ENCODE measurements around the gene METTL22. TPM values are rescaled to one million over a fixed set of nuclear protein-coding genes. Genes with fewer than 3 reads are reported as not detected.

The METTL22 gene
- total RNA-seq, 2 donors from 2014 or later, result 18.9 to 47.5 TPM

DNA sequence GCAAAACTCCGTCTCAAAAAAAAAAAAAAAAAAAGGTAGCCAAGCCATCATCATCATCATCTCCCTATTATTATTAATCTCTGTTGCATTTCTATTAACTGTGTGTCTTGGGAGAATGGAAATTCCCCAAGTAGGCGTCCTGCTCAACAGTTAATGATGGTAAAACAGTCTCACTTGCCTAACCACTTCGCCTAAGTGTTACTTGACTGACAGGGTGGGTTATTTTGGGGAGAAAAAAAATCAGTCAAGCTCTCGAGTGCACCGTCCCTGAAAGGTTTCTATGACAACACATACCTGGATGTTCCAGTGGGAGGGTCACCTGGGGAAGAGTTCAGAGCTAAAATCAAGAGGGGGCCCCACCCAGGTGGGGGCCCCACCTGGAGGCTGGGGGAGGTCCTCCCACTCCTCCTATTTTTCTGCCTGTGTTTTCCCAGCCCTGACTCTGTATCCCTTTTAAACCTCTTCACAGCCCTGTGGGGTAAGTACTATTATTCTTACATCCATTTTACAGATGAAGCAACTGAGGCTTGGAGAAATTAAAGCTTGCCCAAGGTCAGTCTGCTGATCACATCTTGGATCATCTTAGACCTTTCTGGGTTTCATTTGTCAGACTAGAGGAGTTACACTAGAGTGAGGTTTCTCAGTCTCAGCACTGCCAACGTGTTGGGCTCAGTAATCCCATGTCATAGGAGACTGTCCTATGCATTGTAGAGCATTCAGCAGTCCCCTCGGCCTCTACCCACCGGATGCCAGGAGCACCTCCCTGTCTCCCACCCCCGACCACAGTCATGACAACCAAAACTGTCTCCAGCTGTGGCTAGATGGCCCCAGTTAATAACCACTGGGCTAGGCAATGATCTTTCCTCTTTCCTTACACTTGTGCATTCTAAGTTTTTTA lies 41.9 kb downstream of the METTL22 start:
- intact Hi-C loops (cut with DNase I), result no loop called here
- Histone ChIP-seq H3K36me3 (replicated peaks in 1 of 2; ENCODE audit: insufficient read depth in 1 of 2, low read depth in 2 of 2) (no peaks in the 10 kb centered on the region), H3K9me3 (no peaks in the 10 kb centered on the region), H3K27me3 (no peaks in the 10 kb centered on the region), H3K27ac (no peak overlapping the region), H3K4me1 (no peaks in the 10 kb centered on the region), H3K4me3 (no peak overlapping the region)
- DNase-seq (no peak), ATAC-seq (no peak)
- TF ChIP-seq POLR2A (IDR thresholded peaks at IDR 0.05), result no peak
- TF ChIP-seq, protein P1, sequence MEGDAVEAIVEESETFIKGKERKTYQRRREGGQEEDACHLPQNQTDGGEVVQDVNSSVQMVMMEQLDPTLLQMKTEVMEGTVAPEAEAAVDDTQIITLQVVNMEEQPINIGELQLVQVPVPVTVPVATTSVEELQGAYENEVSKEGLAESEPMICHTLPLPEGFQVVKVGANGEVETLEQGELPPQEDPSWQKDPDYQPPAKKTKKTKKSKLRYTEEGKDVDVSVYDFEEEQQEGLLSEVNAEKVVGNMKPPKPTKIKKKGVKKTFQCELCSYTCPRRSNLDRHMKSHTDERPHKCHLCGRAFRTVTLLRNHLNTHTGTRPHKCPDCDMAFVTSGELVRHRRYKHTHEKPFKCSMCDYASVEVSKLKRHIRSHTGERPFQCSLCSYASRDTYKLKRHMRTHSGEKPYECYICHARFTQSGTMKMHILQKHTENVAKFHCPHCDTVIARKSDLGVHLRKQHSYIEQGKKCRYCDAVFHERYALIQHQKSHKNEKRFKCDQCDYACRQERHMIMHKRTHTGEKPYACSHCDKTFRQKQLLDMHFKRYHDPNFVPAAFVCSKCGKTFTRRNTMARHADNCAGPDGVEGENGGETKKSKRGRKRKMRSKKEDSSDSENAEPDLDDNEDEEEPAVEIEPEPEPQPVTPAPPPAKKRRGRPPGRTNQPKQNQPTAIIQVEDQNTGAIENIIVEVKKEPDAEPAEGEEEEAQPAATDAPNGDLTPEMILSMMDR (IDR thresholded peaks at IDR 0.05), result no peak
- 83 to 89% methylated on average over 9 of the region's 9 CpGs for WGBS, 2 donors

DNA sequence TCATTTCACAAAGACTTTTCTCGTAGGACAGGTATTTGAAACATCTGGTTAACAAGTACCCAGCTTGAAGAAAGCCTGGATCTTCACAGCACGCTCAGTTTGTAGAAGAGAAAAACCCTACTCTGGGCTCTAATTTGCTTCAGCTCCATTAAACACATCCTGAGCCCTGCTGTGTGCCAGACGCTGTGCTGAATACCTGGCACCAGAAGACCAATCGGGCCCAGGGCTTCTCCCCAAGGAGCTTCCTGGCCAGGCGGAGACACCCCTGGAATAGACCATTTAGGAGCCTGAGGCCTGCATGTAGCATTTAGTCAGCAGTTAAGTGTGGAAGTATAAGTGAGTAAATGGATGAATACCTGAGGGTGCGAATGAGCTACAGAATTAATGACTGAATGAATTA lies 44.0 kb downstream of the METTL22 start:
- no peaks in the 10 kb centered on the region for H3K4me1 ChIP-seq
- no peak for DNase-seq
- intact Hi-C loops (cut with DNase I), result loop anchor here (5.0 kb wide), 1 partner anchor 212 kb away; no protein-coding TSS in a partner anchor
- no peak for ATAC-seq
- H3K27me3 ChIP-seq, result no peaks in the 10 kb centered on the region
- no peak overlapping the region for H3K4me3 ChIP-seq
- TF ChIP-seq, protein P1 (IDR thresholded peaks at IDR 0.05), result no peak
- TF ChIP-seq POLR2A (IDR thresholded peaks at IDR 0.05), result no peak
- WGBS, 2 donors, result 90 to 96% methylated on average over 6 of the region's 6 CpGs
- H3K9me3 ChIP-seq, result no peaks in the 10 kb centered on the region
- no peaks in the 10 kb centered on the region for H3K36me3 ChIP-seq (replicated peaks in 1 of 2; ENCODE audit: insufficient read depth in 1 of 2, low read depth in 2 of 2)
- no peak overlapping the region for H3K27ac ChIP-seq

DNA sequence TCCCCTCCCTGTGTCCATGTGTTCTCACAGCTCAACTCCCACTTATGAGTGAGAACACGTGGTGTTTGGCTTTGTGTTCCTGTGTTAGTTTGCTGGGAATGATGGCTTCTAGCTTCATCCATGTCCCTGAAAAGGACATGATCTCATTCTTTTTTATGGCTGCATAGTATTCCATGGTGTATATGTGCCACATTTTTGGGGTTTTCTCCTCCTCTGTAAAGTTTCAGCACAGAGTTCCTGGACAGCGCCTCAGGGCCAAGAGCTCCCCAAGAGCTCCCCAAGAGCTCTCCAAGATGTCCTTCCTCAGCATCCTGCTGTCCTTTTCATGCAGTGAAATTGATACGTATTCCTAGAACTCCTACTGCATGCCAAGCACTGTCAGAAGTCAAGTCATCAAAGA lies 46.0 kb downstream of the METTL22 start:
- no peak for DNase-seq
- intact Hi-C loops (cut with DNase I), result loop anchor here (5.0 kb wide), 1 partner anchor 210 kb away; no protein-coding TSS in a partner anchor
- H3K36me3 ChIP-seq (replicated peaks in 1 of 2; ENCODE audit: insufficient read depth in 1 of 2, low read depth in 2 of 2), result no peaks in the 10 kb centered on the region
- TF ChIP-seq, protein P1 (IDR thresholded peaks at IDR 0.05), result no peak
- no peak for TF ChIP-seq POLR2A (IDR thresholded peaks at IDR 0.05)
- 96 to 97% methylated on average over 3 of the region's 3 CpGs for WGBS, 2 donors
- no peak for ATAC-seq
- H3K27ac ChIP-seq, result no peak overlapping the region
- no peak overlapping the region for H3K4me3 ChIP-seq
- H3K9me3 ChIP-seq, result no peaks in the 10 kb centered on the region
- H3K27me3 ChIP-seq, result no peaks in the 10 kb centered on the region
- H3K4me1 ChIP-seq, result no peaks in the 10 kb centered on the region

DNA sequence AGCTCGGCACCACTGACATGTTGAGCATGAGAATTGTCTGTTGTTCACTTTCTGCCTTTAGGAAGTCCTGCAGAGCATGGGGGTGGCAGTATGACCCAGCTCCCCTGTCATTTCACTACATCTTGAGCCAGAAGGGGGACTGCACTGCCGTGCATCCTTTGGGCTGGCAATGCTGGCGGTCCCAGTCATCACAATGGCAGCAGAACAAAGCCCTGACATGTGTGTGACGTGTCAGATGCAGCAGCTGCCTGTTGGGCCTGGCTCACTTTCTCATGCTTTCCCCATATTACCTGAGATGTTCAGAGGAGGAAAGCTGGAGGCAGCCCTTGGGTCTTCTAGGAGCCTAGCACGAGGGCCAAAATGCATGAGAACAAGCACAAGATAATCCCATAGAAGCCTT lies 46.6 kb downstream of the METTL22 start:
- no peak for TF ChIP-seq POLR2A (IDR thresholded peaks at IDR 0.05)
- TF ChIP-seq, protein P1 (IDR thresholded peaks at IDR 0.05), result no peak
- H3K4me3 ChIP-seq, result no peak overlapping the region
- WGBS, 2 donors, result 86 to 90% methylated on average over 5 of the region's 5 CpGs
- intact Hi-C loops (cut with DNase I), result loop anchor here (5.0 kb wide), 1 partner anchor 209 kb away; no protein-coding TSS in a partner anchor
- no peak for DNase-seq
- no peak overlapping the region for H3K27ac ChIP-seq
- no peaks in the 10 kb centered on the region for H3K9me3 ChIP-seq
- ATAC-seq, result no peak
- H3K27me3 ChIP-seq, result no peaks in the 10 kb centered on the region
- H3K36me3 ChIP-seq (replicated peaks in 1 of 2; ENCODE audit: insufficient read depth in 1 of 2, low read depth in 2 of 2), result no peaks in the 10 kb centered on the region
- no peaks in the 10 kb centered on the region for H3K4me1 ChIP-seq

All from body of pancreas (tissue), 4 donors.